SIG-M5 treated with dmso at 0.1 percent for 504 hours (cell line): Measurements from ENCODE around the gene IFNL1.
"Not testable (repeated sequence)": the region's sequence is repeated elsewhere in the genome, so short reads cannot be mapped to it uniquely, and the experiment has no call there.

Experiments used
- DNase-seq: peaks from one replicate; lab custom pipeline; 2025; ENCODE audit not compliant: unreplicated experiment; lab: John Stamatoyannopoulos, UW

IFNL1 gene

DNA sequence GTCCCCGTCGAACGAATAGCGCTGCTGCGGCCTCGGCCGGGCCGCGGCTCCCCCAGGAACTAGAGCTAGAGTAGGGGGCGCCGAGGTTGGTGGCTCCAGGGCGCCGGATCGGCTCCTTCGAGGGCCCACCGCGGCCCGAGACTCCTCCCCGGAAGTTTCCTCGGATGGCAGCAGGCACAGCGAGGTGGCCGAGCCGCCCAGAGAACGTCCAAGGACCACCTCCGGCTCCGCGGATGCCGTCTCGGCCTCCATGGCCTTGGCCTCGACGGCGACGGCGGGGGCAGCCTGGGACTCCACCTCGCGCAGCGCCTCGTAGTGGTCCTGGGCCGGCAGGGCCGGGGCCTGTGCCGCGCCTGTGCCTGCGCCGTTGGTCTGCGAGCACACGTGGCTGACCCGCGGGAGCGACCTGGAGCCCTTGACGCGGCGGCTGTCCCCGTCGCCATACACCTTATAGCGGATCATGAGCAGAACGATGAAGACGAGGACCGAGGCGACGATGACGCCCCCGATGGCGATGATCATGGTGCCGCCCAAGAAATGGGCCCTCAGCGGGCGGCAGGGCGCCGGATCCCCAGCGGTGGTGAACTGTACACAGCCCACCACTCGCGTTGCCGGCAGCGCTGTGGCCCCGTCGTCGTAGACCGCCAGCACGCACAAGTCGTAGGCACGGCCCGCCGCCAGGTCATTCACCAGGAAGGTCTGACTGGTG, 11.8 kb downstream of the IFNL1 start:
- no peak for DNase-seq

GRCh38 chr19:39308531-39309304, 12.5 kb downstream of the IFNL1 start:
- no peak for DNase-seq

GRCh38 chr19:39309305-39309670, 13.1 kb downstream of the IFNL1 start:
- DNase-seq: not testable (repeated sequence)

- DNase-seq: no peak
Observed at GRCh38 chr19:39310558-39311311, 14.5 kb downstream of the IFNL1 start.

- DNase-seq: no peak
Observed at GRCh38 chr19:39314016-39314728, 18.0 kb downstream of the IFNL1 start.

- DNase-seq: no peak
Observed at GRCh38 chr19:39315933-39316332, 19.7 kb downstream of the IFNL1 start.

GRCh38 chr19:39316627-39317321, 20.6 kb downstream of the IFNL1 start:
- no peak for DNase-seq

GRCh38 chr19:39317476-39317875, 21.3 kb downstream of the IFNL1 start:
- no peak for DNase-seq

DNA sequence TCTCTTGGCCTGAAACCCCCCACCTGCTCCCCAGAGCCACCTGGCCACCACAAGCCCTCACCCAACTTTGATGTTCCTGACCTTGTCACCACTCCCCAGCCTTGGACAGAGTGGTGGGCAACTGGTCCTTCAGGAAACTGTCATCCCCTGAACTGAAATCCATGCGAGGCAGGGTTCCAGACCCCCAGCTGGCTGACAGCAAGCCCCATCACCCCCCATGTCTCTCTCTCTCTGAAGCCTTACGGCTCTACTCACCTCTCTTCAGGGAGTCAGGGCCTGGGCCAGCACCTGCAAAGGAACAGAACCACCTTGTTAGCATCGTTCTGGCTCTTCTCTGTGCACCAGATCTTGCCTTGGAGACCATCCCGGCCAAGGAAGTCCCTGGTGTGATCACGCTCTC, 21.9 kb downstream of the IFNL1 start:
- no peak for DNase-seq

DNA sequence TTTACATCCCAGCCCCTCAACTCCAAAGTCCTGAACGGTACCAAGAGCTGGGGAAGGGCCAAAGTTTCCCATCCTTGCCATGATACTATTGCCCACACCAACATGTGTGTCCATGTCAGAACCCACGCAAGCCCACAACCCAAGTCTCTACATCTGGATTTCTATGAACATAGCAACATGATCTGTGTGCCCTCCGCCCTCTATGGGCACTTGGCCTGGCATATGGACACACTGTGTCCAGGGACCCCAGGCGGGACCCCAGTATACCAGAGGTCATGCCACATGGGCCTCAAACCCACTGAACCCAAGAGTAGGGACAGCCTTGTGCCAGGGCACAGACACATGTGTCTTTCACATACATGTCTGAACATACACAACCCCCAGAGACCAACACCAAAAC, 22.5 kb downstream of the IFNL1 start:
- DNase-seq: no peak

DNA sequence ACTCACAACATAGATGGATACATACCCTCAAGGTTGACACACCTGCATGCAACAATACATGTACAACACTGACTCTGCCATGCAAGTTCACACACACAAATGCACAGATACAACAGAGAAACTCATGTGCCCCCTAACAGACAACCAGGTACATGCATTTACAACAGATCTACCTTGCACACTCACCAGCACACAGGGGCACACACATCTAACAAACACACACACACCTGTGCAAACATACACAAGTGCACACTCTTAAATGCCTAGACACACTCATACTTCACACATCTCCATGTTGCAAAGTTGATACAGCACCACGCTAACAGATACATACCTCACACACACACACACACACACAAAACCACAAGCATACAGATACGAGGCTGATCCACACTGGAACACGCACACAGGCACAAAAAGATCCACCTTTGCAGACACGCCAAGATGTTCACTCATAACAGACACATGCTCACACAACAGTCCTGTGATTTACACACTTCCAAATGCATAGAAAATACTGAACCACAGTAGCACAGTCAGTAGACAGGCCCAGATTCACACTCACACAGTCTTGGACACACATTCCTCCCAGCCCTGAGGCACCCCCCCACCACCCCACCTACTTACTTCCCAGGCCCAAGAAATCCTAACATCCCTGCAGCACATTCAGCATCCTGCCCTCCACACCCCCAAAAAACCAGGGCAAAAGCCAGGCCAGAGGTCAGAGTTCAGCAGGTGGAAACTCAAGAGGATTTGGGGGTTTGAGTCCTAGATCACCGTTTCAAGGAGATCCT, 23.1 kb downstream of the IFNL1 start:
- DNase-seq: no peak

- DNase-seq: no peak
Observed at GRCh38 chr19:39319892-39320248, 23.7 kb downstream of the IFNL1 start.

DNA sequence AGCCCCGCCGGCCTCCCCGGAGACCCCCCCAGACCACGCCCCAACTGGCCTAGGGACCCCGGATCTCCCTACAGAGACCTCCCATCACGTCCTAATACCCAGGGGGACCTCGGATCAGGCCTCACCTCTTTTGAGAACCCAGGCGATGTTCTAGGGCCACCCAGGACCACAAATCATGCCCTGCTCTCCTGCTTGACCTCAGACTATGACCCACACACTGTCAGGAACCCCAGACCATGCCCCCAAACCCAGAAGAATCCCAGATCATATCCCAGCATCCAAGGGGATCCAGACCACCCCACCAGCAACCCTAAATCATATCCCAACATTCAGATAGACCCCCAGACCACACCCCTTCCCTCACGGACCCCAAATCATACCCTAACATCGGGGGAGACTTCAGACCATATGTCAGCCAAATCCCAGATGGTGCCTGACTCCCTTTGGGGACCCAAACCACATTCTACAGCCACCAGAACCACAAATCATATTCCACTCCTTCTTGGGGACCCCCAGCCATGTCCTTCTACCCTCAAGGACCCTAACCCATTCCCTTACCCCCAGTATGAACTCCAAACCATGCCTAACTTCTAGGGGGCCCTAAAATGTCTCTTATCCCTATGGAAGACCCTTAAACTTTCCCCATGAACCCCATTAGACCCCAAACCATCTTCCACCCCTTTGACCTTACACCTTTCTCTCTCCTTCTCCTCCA, 25.1 kb downstream of the IFNL1 start:
- DNase-seq: no peak

DNA sequence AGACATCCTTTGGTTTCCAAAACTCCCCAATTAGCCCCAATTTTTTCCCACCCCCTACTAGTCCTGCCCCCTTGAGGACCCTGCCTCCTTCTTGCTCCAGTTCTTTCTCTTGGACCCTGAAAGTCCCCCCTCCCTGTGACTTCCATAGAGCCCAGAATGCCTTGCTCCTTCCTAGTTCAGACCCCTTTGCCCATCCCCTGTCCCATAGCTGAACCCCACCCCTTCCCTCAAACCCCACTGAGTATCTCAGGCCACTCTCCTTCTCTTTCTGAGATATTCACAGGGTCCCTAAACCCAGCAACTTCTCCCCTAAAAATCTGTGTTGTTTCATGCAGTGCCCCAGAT, 25.6 kb downstream of the IFNL1 start:
- no peak for DNase-seq

- DNase-seq: no peak
Observed at GRCh38 chr19:39324242-39324842, 28.1 kb downstream of the IFNL1 start.

- DNase-seq: no peak
Observed at GRCh38 chr19:39325778-39326665, 29.8 kb downstream of the IFNL1 start.

DNA sequence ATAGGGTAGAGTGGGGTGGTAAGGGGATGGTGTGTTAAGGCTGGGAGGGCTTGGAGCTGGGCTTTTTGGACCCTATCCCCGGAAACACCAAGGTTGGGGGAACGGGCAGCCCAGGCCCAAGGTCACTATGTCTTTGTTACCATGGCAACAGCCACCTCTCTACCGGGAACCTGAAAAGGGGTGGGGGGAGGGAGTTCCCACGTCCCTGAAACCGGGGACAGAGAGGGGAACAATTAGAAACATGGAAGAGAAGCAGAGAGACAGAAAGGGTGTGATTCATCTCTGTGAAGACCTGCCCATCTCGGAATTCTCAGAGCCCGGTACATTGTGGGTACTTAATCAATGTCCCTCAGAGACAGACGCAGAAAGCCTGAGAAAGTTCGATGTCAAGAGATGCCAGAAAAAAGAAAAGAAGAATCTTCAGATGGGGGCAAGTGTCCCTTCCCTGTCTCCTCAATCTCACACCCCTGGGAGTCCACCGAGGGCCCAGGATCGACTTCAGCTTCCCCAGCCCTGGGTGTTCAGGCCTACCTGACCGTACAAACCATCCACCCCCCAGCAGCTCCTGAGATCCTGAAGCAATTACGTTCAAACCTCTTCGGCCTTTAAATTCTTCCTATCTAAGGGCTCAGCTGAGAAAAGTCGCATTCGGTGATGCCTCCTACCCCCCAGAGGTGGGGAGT, 31.3 kb downstream of the IFNL1 start:
- DNase-seq: no peak
